ENCODE results near the gene PPP6R3. TPM values are rescaled to one million over a fixed set of nuclear protein-coding genes. Genes with fewer than 3 reads are reported as not detected.

PPP6R3 gene
- total and polyA plus RNA-seq, 8 donors = 84.6 to 130 (median 109) TPM

DNA sequence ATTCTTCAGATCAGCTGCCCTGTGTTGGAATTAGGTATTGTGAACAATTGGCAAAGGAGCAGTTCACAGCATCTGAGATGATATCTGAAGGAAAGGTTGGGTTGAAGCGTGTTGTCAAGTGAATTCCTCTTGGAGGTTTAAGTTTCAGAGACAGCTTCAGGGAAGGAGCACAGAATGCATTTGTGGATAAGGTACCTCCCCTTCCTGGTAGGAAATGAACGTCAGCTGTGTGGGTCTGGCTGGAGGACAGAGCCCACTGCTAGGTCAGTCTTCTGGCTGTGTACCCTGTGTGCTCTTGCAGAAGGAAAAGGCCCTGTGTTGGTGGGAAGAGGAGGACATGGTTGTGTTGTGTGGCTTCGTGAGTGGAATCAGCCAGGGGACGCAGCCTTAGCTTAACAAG is 135.7 kb downstream of the PPP6R3 start:
- no peak for DNase-seq
- Histone ChIP-seq H3K27me3 (no peaks in the 10 kb centered on the region), H3K27ac (no peak overlapping the region), H3K4me3 (no peak overlapping the region), H3K36me3 (peaks cover 0 to 90% of the 10 kb centered on the region in 2 donors), H3K4me1 (no peaks in the 10 kb centered on the region), H3K9me3 (no peaks in the 10 kb centered on the region)
- TF ChIP-seq, protein P1, sequence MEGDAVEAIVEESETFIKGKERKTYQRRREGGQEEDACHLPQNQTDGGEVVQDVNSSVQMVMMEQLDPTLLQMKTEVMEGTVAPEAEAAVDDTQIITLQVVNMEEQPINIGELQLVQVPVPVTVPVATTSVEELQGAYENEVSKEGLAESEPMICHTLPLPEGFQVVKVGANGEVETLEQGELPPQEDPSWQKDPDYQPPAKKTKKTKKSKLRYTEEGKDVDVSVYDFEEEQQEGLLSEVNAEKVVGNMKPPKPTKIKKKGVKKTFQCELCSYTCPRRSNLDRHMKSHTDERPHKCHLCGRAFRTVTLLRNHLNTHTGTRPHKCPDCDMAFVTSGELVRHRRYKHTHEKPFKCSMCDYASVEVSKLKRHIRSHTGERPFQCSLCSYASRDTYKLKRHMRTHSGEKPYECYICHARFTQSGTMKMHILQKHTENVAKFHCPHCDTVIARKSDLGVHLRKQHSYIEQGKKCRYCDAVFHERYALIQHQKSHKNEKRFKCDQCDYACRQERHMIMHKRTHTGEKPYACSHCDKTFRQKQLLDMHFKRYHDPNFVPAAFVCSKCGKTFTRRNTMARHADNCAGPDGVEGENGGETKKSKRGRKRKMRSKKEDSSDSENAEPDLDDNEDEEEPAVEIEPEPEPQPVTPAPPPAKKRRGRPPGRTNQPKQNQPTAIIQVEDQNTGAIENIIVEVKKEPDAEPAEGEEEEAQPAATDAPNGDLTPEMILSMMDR (IDR thresholded peaks at IDR 0.05) = no peak
- intact Hi-C loops (cut with DNase I) = no loop called here
- no peak for ATAC-seq

DNA sequence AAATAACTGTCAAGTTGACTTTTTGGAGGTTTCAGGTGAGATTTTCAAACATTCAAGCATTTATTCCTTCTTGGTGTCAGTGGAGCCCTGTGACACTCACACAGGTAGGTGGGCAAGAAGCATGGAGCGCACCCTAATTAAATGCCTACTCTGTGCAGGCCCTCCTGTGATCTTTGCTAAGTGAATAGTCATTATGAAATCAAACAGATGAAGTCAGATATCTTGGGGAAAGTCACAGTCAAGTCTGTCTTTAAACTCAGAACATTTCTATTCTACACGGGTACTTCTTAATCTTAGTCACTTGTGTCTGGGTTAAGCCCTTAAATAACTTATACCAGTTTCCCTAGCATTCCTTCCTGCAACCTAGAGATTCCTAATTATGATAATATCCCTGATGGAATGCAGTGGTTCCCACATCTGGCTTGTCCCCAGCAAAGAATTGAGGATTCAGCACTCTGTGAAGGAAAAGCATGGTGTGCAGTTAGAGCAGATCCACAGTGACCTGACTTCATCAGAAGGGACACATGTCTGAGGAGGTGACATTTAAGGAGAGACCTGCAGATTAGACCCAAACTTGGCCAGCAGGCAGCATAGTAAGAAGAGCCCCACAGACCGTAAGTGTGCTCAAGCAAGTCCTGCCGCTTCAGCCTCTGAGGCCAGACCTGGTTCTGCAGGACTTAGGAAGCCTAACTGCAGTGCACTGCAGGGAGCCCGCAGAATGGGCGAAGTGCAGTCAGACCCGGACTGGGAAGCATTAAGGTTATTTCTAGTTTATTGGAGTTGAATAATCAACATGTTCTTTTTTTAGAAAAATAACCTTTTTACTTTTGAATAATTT is 138.5 kb downstream of the PPP6R3 start:
- no peaks in the 10 kb centered on the region for H3K4me1 ChIP-seq
- no peak overlapping the region for H3K27ac ChIP-seq
- no peaks in the 10 kb centered on the region for H3K27me3 ChIP-seq
- DNase-seq (no peak), ATAC-seq (no peak)
- H3K9me3 ChIP-seq = no peaks in the 10 kb centered on the region
- intact Hi-C loops (cut with DNase I) = no loop called here
- H3K4me3 ChIP-seq = no peak overlapping the region
- H3K36me3 ChIP-seq = peaks cover 0 to 91% of the 10 kb centered on the region in 2 donors
- TF ChIP-seq, protein P1 (IDR thresholded peaks at IDR 0.05) = no peak

DNA sequence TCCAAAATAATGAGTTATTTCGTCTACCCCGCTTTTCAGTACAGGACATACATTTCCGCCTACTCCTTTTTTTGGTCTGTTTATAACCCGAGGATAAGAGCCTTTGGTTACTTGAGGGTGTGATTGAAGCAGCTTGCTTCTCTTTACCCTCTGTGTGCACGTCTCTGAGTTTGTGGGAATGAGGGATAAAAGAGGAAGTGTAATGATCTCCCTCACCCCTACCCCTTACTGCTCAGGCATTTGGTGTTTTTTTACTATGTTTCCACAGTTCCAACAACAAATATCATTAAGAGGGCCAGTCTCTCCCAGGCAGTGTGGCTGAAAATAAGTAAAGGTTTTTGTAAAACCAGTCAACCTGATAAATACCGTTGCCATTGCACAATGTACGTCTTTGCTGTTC is 140.6 kb downstream of the PPP6R3 start:
- Histone ChIP-seq H3K27me3 (no peaks in the 10 kb centered on the region), H3K36me3 (peaks cover 0 to 100% of the 10 kb centered on the region in 2 donors), H3K4me1 (no peaks in the 10 kb centered on the region), H3K9me3 (no peaks in the 10 kb centered on the region), H3K4me3 (no peak overlapping the region), H3K27ac (no peak overlapping the region)
- TF ChIP-seq, protein P1 (IDR thresholded peaks at IDR 0.05) = no peak
- intact Hi-C loops (cut with DNase I) = no loop called here
- ATAC-seq (no peak), DNase-seq (no peak)

DNA sequence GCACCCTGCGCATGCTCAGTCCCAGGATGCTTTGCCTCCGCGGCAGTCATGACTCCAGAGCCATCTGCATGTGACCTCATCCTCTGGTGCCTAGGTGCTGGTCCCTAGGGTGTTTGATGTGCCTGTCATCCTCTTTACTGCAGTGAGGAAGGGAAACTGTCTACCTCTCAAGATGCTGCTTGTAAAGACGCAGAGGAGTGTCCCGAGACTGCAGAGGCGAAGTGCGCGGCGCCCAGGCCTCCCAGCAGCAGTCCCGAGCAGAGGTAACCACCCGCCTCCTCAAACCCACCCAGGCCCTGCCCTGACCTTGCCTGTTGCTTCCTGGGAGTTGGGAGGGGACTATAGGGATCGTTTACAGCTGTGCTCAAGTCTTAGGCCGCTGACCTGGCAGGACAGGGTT is 149.2 kb downstream of the PPP6R3 start:
- DNase-seq = no peak
- Histone ChIP-seq H3K4me3 (no peak overlapping the region), H3K9me3 (no peaks in the 10 kb centered on the region), H3K27ac (no peak overlapping the region), H3K27me3 (no peaks in the 10 kb centered on the region), H3K4me1 (no peaks in the 10 kb centered on the region), H3K36me3 (peaks cover 0 to 100% of the 10 kb centered on the region in 2 donors)
- no peak for ATAC-seq
- TF ChIP-seq, protein P1 (IDR thresholded peaks at IDR 0.05) = no peak
- intact Hi-C loops (cut with DNase I) = no loop called here

DNA sequence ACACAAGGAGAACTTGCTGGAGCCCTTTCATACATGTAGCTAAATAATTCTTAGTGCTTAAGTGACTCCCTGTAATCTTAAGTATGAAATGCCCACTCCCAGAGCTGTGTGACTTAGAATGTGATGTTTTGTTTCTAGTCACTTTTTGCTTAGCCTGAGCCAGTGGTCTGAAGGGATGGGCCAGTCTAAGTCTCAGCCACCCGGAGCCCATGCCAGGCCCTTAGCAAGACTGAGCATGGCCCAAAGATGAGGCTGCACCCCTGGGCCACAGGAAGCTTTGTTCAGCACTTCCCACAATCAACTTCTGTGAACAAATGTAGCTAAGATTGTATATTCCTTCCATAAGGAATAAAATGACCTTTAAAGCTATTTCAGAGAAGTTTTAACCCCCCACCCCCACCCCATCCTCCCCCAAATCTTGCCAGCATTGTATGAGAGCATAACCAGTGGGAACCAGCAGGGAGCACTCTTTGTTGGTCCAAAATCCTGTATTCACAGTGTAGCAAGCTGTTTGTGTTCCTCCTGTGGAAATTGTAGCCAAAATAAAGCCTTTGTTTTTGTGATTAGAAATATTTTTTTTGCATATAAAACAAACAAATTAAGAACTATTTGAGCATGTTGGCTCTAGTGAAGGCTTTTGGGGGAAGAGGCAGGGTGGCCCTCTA is 150.0 kb downstream of the PPP6R3 start:
- Histone ChIP-seq H3K4me1 (no peaks in the 10 kb centered on the region), H3K27me3 (no peaks in the 10 kb centered on the region), H3K36me3 (peaks cover 0 to 100% of the 10 kb centered on the region in 2 donors), H3K27ac (no peak overlapping the region), H3K4me3 (no peak overlapping the region), H3K9me3 (no peaks in the 10 kb centered on the region)
- TF ChIP-seq, protein P1 (IDR thresholded peaks at IDR 0.05) = no peak
- ATAC-seq (peak; percentile 50), DNase-seq (peak in 1 of 4 donors; percentile 14)
- intact Hi-C loops (cut with DNase I) = no loop called here
